HepG2 (cell line): Measurements from ENCODE around the gene MTHFS. TPM values are rescaled to one million over a fixed set of nuclear protein-coding genes. Genes with fewer than 3 reads are reported as not detected.

Source experiments
- ATAC-seq: fragments of 200-7000 bp; cut with Tn5 transposase; 3 replicates; pipeline ENCODE4 v1.9.1; 2020; ENCODE audit warnings: mild to moderate bottlenecking, moderate library complexity
- BruUV-seq: library from RNA; stranded (reverse); fragments of 400-500 nt; replicated peaks from 2 replicates; lab custom pipeline; 2021; lab: Mats Ljungman, UMichigan
- CTCF ChIA-PET: fragments of 300-600 bp; formaldehyde crosslinking; extraction: SDS; loops from one replicate; lab custom pipeline; 2021; ENCODE audit warnings: low total read pairs, inconsistent platforms, low intra/inter-chr PET ratio; lab: Yijun Ruan, JAX
- POLR2A ChIA-PET: fragments of 350-600 bp; sonication (Branson Sonifier 250); formaldehyde crosslinking; loops from one replicate; lab custom pipeline; 2020; ENCODE audit warnings: antibody characterized with exemption, inconsistent platforms; lab: Yijun Ruan, JAX
- DNase-seq: peaks from one replicate; pipeline ENCODE4 v3.0.0-alpha.2; 2015; ENCODE audit warnings: low spot score
- FAIRE-seq: peaks from 3 replicates; lab custom pipeline; 2011; peaks lifted over from hg19 to GRCh38; lab: Jason Lieb, UNC
- H2AFZ ChIP-seq: one replicate; pipeline ENCODE4 v1.6.1; 2011; ENCODE audit warnings: low read length, inconsistent platforms
- H3K27ac ChIP-seq: fragments of 300-600 bp; 3 replicates; pipeline ENCODE4 v1.8.0; 2011; ENCODE audit warnings: mixed run types, mild to moderate bottlenecking, mixed read lengths, low read length, inconsistent platforms; ENCODE audit not compliant: insufficient read depth; ENCODE audit errors: extremely low read length
- H3K27me3 ChIP-seq, 2 experiments: fragments of 200-600 bp in 1 of 2; 2 replicates in 1 of 2; 3 replicates in 1 of 2; pipeline versions ENCODE4 v1.6.0 to v1.8.0; 2011; ENCODE audit warnings: low read length in 2 of 2, mild to moderate bottlenecking in 2 of 2, moderate library complexity in 2 of 2, inconsistent platforms in 1 of 2; ENCODE audit not compliant: insufficient read depth in 2 of 2, control insufficient read depth in 1 of 2
- H3K36me3 ChIP-seq, 2 experiments: fragments of 200-600 bp in 1 of 2; replicated peaks in 1 of 2; 2 replicates in 1 of 2; 3 replicates in 1 of 2; pipeline versions ENCODE4 v1.5.1 to v1.8.0; 2011; ENCODE audit warnings: low read length in 2 of 2, inconsistent platforms in 1 of 2; ENCODE audit not compliant: insufficient read depth in 2 of 2, control insufficient read depth in 1 of 2
- H3K4me1 ChIP-seq: 2 replicates; pipeline ENCODE4 v1.5.1; 2012; ENCODE audit warnings: low read length, inconsistent platforms; ENCODE audit not compliant: insufficient read depth
- H3K4me2 ChIP-seq: 2 replicates; pipeline ENCODE4 v1.6.0; 2011; ENCODE audit warnings: low read depth, low read length, inconsistent platforms
- H3K4me3 ChIP-seq, 3 experiments: fragments of 200-600 bp in 1 of 3; sonication (generic), shearing (Covaris generic) in 1 of 3; replicated peaks in 1 of 3; 2 replicates each; pipeline ENCODE4 v1.5.1; 2011 to 2016; ENCODE audit warnings: low read length in 3 of 3, inconsistent platforms in 2 of 3, low read depth in 2 of 3, mild to moderate bottlenecking in 2 of 3, control low read depth in 1 of 3, mixed read lengths in 1 of 3; ENCODE audit not compliant: insufficient read depth in 1 of 3
- H3K79me2 ChIP-seq: one replicate; pipeline ENCODE4 v1.6.1; 2011; ENCODE audit warnings: low read length, inconsistent platforms; ENCODE audit not compliant: insufficient read depth
- H3K9ac ChIP-seq: 2 replicates; pipeline ENCODE4 v1.6.0; 2011; ENCODE audit warnings: mild to moderate bottlenecking, low read depth, low read length, inconsistent platforms; ENCODE audit not compliant: insufficient read depth
- H3K9me3 ChIP-seq: 2 replicates; pipeline ENCODE4 v1.5.1; 2012; ENCODE audit warnings: mild to moderate bottlenecking, low read length
- H4K20me1 ChIP-seq: 2 replicates; pipeline ENCODE4 v1.6.0; 2011; ENCODE audit warnings: inconsistent platforms, mild to moderate bottlenecking, low read length, moderate library complexity; ENCODE audit not compliant: insufficient read depth
- ETV5 ChIP-seq: IDR thresholded peaks from 2 replicates; pipeline ENCODE4 v1.6.1; 2018; ENCODE audit warnings: missing biosample characterization, missing genetic modification reagents, inconsistent platforms, borderline replicate concordance
- GLMP ChIP-seq: sonication (generic); formaldehyde crosslinking; IDR thresholded peaks from 2 replicates; pipeline ENCODE4 v1.9.0; 2021; ENCODE audit warnings: missing genetic modification reagents, mild to moderate bottlenecking, borderline replicate concordance
- GRHL1 ChIP-seq: sonication (generic); formaldehyde crosslinking; conservative IDR thresholded peaks from 2 replicates; pipeline ENCODE4 v1.8.0; 2022; ENCODE audit warnings: missing genetic modification reagents
- PHF20 ChIP-seq: sonication (generic); formaldehyde crosslinking; IDR thresholded peaks from 2 replicates; pipeline ENCODE4 v1.5.0; 2020; ENCODE audit warnings: mild to moderate bottlenecking, missing genetic modification reagents
- PLSCR1 ChIP-seq: sonication (generic); formaldehyde crosslinking; IDR thresholded peaks from 2 replicates; pipeline ENCODE4 v1.5.0; 2020; ENCODE audit warnings: missing genetic modification reagents, mild to moderate bottlenecking, borderline replicate concordance
- SMAD3 ChIP-seq: sonication (generic); formaldehyde crosslinking; IDR thresholded peaks from 2 replicates; pipeline ENCODE4 v1.4.0; 2020; ENCODE audit warnings: missing genetic modification reagents
- SMAD9 ChIP-seq: sonication (generic); formaldehyde crosslinking; IDR thresholded peaks from 2 replicates; pipeline ENCODE4 v1.5.1; 2020; ENCODE audit warnings: mild to moderate bottlenecking, missing genetic modification reagents
- SP5 ChIP-seq: IDR thresholded peaks from 2 replicates; pipeline ENCODE4 v1.6.1; 2016; ENCODE audit warnings: low read depth, borderline replicate concordance
- ZBTB20 ChIP-seq: sonication (generic); formaldehyde crosslinking; IDR thresholded peaks from 2 replicates; pipeline ENCODE4 v1.8.1; 2023; ENCODE audit warnings: missing genetic modification reagents, low read depth, mild to moderate bottlenecking, borderline replicate concordance
- ZFP1 ChIP-seq: IDR thresholded peaks from 2 replicates; pipeline ENCODE4 v1.6.1; 2016
- ZNF260 ChIP-seq: sonication (generic); formaldehyde crosslinking; IDR thresholded peaks from 2 replicates; pipeline ENCODE4 v1.4.0; 2020; ENCODE audit warnings: missing genetic modification reagents, low read depth, mild to moderate bottlenecking, borderline replicate concordance
- ZNF335 ChIP-seq: sonication (generic); formaldehyde crosslinking; IDR thresholded peaks from 2 replicates; pipeline ENCODE4 v1.4.0; 2020; ENCODE audit warnings: missing genetic modification reagents
- ZNF646 ChIP-seq: sonication (generic); formaldehyde crosslinking; IDR thresholded peaks from 2 replicates; pipeline ENCODE4 v1.9.0; 2021; ENCODE audit warnings: mild to moderate bottlenecking, missing genetic modification reagents
- whole genome bisulfite sequencing: methylation state at CpG from one replicate; pipeline ENCODE4 v1.1.6; 2017; ENCODE audit warnings: low lambda C conversion rate; 5-methylcytosine and 5-hydroxymethylcytosine counted together
- in situ Hi-C: cut with HindIII; loops from 2 replicates; pipeline ENCODE4 v1.10.0; 2017; ENCODE audit warnings: low pct_unique_long_range_greater_than_20kb; ENCODE audit not compliant: extremely low pct_ligation_motif_present
- intact Hi-C: fragments of 100-400 bp; cut with micrococcal nuclease; formaldehyde crosslinking; loops from one replicate; pipeline ENCODE4 v1.10.0; 2022; ENCODE audit not compliant: unreplicated experiment
- polyA plus RNA-seq, 8 experiments: library from polyadenylated mRNA; depleted of rRNA in 3 of 8; stranded (reverse) in 7 of 8; unstranded in 1 of 8; fragments of >200 nt; fragmentation: Illumina TruSeq in 4 of 8; extraction: Trizol in 4 of 8; gene quantifications; 2 replicates each; pipeline versions ENCODE4 v1.2.1 to v1.2.3, GENCODE V29; 2011 to 2016; ENCODE audit warnings: low read depth in 4 of 8, missing spikeins in 1 of 8, mixed read lengths in 1 of 8; ENCODE audit not compliant: insufficient read depth in 1 of 8
- total RNA-seq, 5 experiments: library from RNA; depleted of rRNA; stranded (reverse); fragments of >200 nt; fragmentation: Illumina TruSeq; extraction: Trizol; gene quantifications; 2 replicates each; pipeline ENCODE4 v1.2.3, GENCODE V29; 2016; ENCODE audit warnings: low read depth in 1 of 5

The MTHFS gene
- total and polyA plus RNA-seq, 2 of the 13 experiments (the other 11 are each of a cell fraction or from before 2014, with no cell fraction given) = 37.0 to 49.7 TPM

GRCh38 chr15:79886124-79886523, 10.7 kb downstream of the MTHFS start:
- peak overlapping the region; percentile 60 for H3K27ac ChIP-seq
- ChIA-PET CTCF (no interaction called here), POLR2A (interaction anchor here (0.8 to 3.5 kb wide), 5 partner anchors 11 to 92 kb away, joined by 3 to 37 read pairs (median 5); partner anchors contain the start of gene MTHFS)
- H2AFZ ChIP-seq = no peak overlapping the region
- peaks cover 10% of the 10 kb centered on the region for H3K79me2 ChIP-seq
- peaks cover 95% of the 10 kb centered on the region for H3K4me1 ChIP-seq
- FAIRE-seq = peak; percentile 77
- H3K9ac ChIP-seq = no peak overlapping the region
- H4K20me1 ChIP-seq = no peaks in the 10 kb centered on the region
- WGBS = 7% methylated on average over 3 of the region's 3 CpGs
- peaks cover 6 to 24% of the 10 kb centered on the region in 2 experiments for H3K36me3 ChIP-seq
- BruUV-seq = no TSS peak
- DNase-seq = peak; percentile 74
- H3K27me3 ChIP-seq = no peaks in the 10 kb centered on the region
- intact Hi-C loops (loop anchor here (5.0 to 10.0 kb wide), 2 partner anchors 36 to 269 kb away; partner anchors contain the start of gene FAH), in situ Hi-C loops (loop anchor here (25.0 kb wide), 1 partner anchor 276 kb away; the partner anchor contains the start of gene FAH)
- peak overlapping the region; percentile 46; the same call in 1 of the 2 replicates for H3K4me2 ChIP-seq
- H3K4me3 ChIP-seq = no peak overlapping the region
- ATAC-seq = peak; percentile 89
- H3K9me3 ChIP-seq = no peaks in the 10 kb centered on the region
- TF ChIP-seq ZNF335 (CRISPR knock-in tag) = no peak
- no peak for TF ChIP-seq GLMP (CRISPR knock-in tag)
- TF ChIP-seq SP5 = no peak
- TF ChIP-seq ZNF260 = no peak
- TF ChIP-seq SMAD9 (CRISPR knock-in tag) = no peak
- TF ChIP-seq SMAD3 (CRISPR knock-in tag) = no peak
- no peak for TF ChIP-seq PLSCR1 (CRISPR knock-in tag)
- no peak for TF ChIP-seq ZFP1
- peak; percentile 32; the same call in 1 of the 2 replicates for TF ChIP-seq ZBTB20 (CRISPR knock-in tag)
- no peak for TF ChIP-seq ZNF646 (CRISPR knock-in tag)
- no peak for TF ChIP-seq GRHL1 (CRISPR knock-in tag)
- TF ChIP-seq ETV5 = no peak; the same call in 1 of the 2 replicates
- TF ChIP-seq PHF20 = no peak
